HEK293 (cell line): ENCODE data around the gene CNIH3.

Experiments used
- CTCF ChIA-PET: fragments of 350-600 bp; formaldehyde crosslinking; extraction: SDS; loops from one replicate; lab custom pipeline; 2021; ENCODE audit warnings: antibody characterized with exemption; lab: Yijun Ruan, JAX
- POLR2A ChIA-PET: fragments of 300-600 bp; formaldehyde crosslinking; extraction: SDS; loops from one replicate; lab custom pipeline; 2020; ENCODE audit warnings: antibody characterized with exemption, inconsistent platforms; lab: Yijun Ruan, JAX
- H3K27ac ChIP-seq: fragments of 200-500 bp; sonication (Bioruptor generic); 2 replicates; pipeline ENCODE4 v1.5.1; 2014; ENCODE audit warnings: low read depth, low read length, control low read depth, inconsistent platforms; ENCODE audit errors: extremely low read depth
- H3K36me3 ChIP-seq, 2 experiments: fragments of 200-500 bp in 1 of 2; sonication (Bioruptor generic) in 1 of 2; 1 replicate in 1 of 2; 2 replicates in 1 of 2; pipeline ENCODE4 v1.5.1; 2014 to 2017; ENCODE audit warnings: inconsistent platforms in 2 of 2, low read length in 2 of 2; ENCODE audit not compliant: control insufficient read depth in 2 of 2, insufficient read depth in 1 of 2
- H3K4me1 ChIP-seq: fragments of 200-500 bp; sonication (Bioruptor generic); 2 replicates; pipeline ENCODE4 v1.5.1; 2014; ENCODE audit warnings: mild to moderate bottlenecking, low read length, inconsistent platforms; ENCODE audit not compliant: control insufficient read depth, insufficient read depth
- H3K4me3 ChIP-seq: 2 replicates; pipeline ENCODE4 v1.5.1; 2011; ENCODE audit warnings: low read depth, mild to moderate bottlenecking, control low read depth, low read length, moderate library complexity
- H3K9me3 ChIP-seq: fragments of 200-500 bp; sonication (Bioruptor generic); 2 replicates; pipeline ENCODE4 v1.5.1; 2014; ENCODE audit warnings: low read depth, low read length, inconsistent platforms; ENCODE audit not compliant: control insufficient read depth, insufficient read depth
- GLIS2 ChIP-seq: fragments of 450-650 bp; formaldehyde crosslinking; IDR thresholded peaks from 2 replicates; pipeline ENCODE4 v1.5.1; 2016; ENCODE audit warnings: missing biosample characterization, missing genetic modification characterization
- HOXC10 ChIP-seq: sonication (generic); formaldehyde crosslinking; IDR thresholded peaks from 2 replicates; pipeline ENCODE4 v1.8.1; 2023; ENCODE audit warnings: mild to moderate bottlenecking, missing genetic modification reagents
- YY2 ChIP-seq: fragments of 450-650 bp; formaldehyde crosslinking; IDR thresholded peaks from 2 replicates; pipeline ENCODE4 v1.5.1; 2016; ENCODE audit warnings: missing biosample characterization, missing genetic modification characterization
- ZBTB8A ChIP-seq: fragments of 450-650 bp; formaldehyde crosslinking; IDR thresholded peaks from 2 replicates; pipeline ENCODE4 v1.5.1; 2016; ENCODE audit warnings: missing biosample characterization, missing genetic modification characterization
- ZFP3 ChIP-seq: fragments of 450-650 bp; formaldehyde crosslinking; IDR thresholded peaks from 2 replicates; pipeline ENCODE4 v1.5.1; 2016; ENCODE audit warnings: low read depth, missing biosample characterization, missing genetic modification characterization
- ZFP37 ChIP-seq: fragments of 450-650 bp; formaldehyde crosslinking; IDR thresholded peaks from 2 replicates; pipeline ENCODE4 v1.5.1; 2016; ENCODE audit warnings: missing biosample characterization, missing genetic modification characterization
- ZNF223 ChIP-seq: fragments of 450-650 bp; formaldehyde crosslinking; IDR thresholded peaks from 2 replicates; pipeline ENCODE4 v1.5.1; 2016; ENCODE audit warnings: missing biosample characterization, missing genetic modification characterization
- ZNF324 ChIP-seq: fragments of 450-650 bp; formaldehyde crosslinking; IDR thresholded peaks from 2 replicates; pipeline ENCODE4 v1.5.1; 2016; ENCODE audit warnings: missing biosample characterization, missing genetic modification characterization
- ZNF394 ChIP-seq: fragments of 450-650 bp; formaldehyde crosslinking; IDR thresholded peaks from 2 replicates; pipeline ENCODE4 v1.5.1; 2016; ENCODE audit warnings: missing biosample characterization, missing genetic modification characterization, mild to moderate bottlenecking, moderate library complexity, borderline replicate concordance
- ZNF510 ChIP-seq: fragments of 450-650 bp; formaldehyde crosslinking; IDR thresholded peaks from 2 replicates; pipeline ENCODE4 v1.5.1; 2018; ENCODE audit warnings: mild to moderate bottlenecking, missing genetic modification characterization, missing biosample characterization; ENCODE audit not compliant: insufficient replicate concordance
- ZNF529 ChIP-seq: fragments of 450-650 bp; formaldehyde crosslinking; IDR thresholded peaks from 2 replicates; pipeline ENCODE4 v1.5.1; 2017; ENCODE audit warnings: missing genetic modification characterization, missing biosample characterization; ENCODE audit not compliant: insufficient replicate concordance
- ZNF548 ChIP-seq: fragments of 450-650 bp; formaldehyde crosslinking; IDR thresholded peaks from 2 replicates; pipeline ENCODE4 v1.5.1; 2016; ENCODE audit warnings: missing biosample characterization, missing genetic modification characterization
- ZNF600 ChIP-seq: fragments of 450-650 bp; formaldehyde crosslinking; IDR thresholded peaks from 2 replicates; pipeline ENCODE4 v1.5.1; 2016; ENCODE audit warnings: missing biosample characterization, missing genetic modification characterization
- TF ChIP-seq, protein P1 (sequence below): fragments of 450-650 bp; formaldehyde crosslinking; IDR thresholded peaks from 2 replicates; pipeline ENCODE4 v1.5.1; 2016; ENCODE audit warnings: missing biosample characterization, missing genetic modification characterization
- TF ChIP-seq, protein P2 (sequence below): fragments of 450-650 bp; formaldehyde crosslinking; IDR thresholded peaks from 2 replicates; pipeline ENCODE4 v1.5.1; 2016; ENCODE audit warnings: missing biosample characterization, missing genetic modification characterization, low read depth
- TF ChIP-seq, protein P3 (sequence below): fragments of 450-650 bp; formaldehyde crosslinking; IDR thresholded peaks from 2 replicates; pipeline ENCODE4; 2016; ENCODE audit warnings: missing biosample characterization, missing genetic modification characterization
- TF ChIP-seq, protein P4 (sequence below): fragments of 450-650 bp; formaldehyde crosslinking; IDR thresholded peaks from 2 replicates; pipeline ENCODE4 v1.5.1; 2016; ENCODE audit warnings: missing biosample characterization, missing genetic modification characterization

CNIH3 gene

DNA sequence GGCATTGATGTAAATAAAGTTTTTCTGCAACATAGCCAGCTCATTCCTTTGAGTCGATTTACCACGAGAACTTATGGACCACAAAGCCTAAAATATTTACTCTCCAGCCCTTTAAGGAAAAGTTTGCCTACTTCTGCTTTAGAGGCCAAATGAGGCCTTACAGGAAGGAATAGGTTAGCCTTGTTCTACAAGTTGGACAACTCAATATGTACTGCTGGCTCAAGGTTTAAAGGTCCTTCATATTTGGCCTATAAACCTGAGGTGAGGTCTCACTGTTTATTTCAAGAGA, 168.9 kb downstream of the CNIH3 start:
- ChIA-PET CTCF (interaction anchor here (0.7 to 2.3 kb wide), 3 partner anchors 10 to 271 kb away, joined by 3 to 9 read pairs (median 6); no protein-coding TSS in a partner anchor), POLR2A (no interaction called here)
- Histone ChIP-seq H3K9me3 (no peaks in the 10 kb centered on the region), H3K36me3 (no peaks in the 10 kb centered on the region), H3K27ac (no peak overlapping the region), H3K4me3 (no peak overlapping the region), H3K4me1 (peaks cover 8% of the 10 kb centered on the region)
- TF ChIP-seq HOXC10 (CRISPR knock-in tag) (no peak), ZFP37 (tag by site-specific recombination) (0 out of 2 replicates have a peak, but pooled peaks have one; percentile 8)
- TF ChIP-seq, protein P1, sequence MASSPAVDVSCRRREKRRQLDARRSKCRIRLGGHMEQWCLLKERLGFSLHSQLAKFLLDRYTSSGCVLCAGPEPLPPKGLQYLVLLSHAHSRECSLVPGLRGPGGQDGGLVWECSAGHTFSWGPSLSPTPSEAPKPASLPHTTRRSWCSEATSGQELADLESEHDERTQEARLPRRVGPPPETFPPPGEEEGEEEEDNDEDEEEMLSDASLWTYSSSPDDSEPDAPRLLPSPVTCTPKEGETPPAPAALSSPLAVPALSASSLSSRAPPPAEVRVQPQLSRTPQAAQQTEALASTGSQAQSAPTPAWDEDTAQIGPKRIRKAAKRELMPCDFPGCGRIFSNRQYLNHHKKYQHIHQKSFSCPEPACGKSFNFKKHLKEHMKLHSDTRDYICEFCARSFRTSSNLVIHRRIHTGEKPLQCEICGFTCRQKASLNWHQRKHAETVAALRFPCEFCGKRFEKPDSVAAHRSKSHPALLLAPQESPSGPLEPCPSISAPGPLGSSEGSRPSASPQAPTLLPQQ (tag by site-specific recombination): 0 out of 2 replicates have a peak, but pooled peaks have one; percentile 1

DNA sequence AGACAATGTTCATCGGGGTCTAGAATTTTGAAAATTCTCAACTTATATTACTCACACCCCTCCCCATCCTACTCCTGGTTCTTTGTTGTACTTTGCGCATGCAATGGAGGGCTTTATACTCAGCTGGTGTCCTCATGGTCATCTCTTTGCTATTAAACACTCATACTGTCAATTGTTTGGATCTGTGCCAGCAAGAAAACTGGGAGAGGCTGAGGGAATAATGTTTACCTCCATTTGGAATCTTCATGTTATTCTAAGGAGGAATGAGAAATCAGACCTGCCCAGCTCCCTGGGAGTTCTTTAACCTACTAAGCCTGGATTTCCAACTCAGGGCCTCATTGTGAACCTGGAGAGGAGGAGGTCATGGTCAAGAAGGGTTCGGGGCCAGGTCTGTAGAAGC, 169.5 kb downstream of the CNIH3 start:
- H3K9me3 ChIP-seq: no peaks in the 10 kb centered on the region
- TF ChIP-seq GLIS2 (tag by site-specific recombination) (no peak), ZNF529 (no peak), ZNF394 (no peak), ZNF548 (tag by site-specific recombination) (no peak), ZBTB8A (tag by site-specific recombination) (no peak)
- TF ChIP-seq, protein P2, sequence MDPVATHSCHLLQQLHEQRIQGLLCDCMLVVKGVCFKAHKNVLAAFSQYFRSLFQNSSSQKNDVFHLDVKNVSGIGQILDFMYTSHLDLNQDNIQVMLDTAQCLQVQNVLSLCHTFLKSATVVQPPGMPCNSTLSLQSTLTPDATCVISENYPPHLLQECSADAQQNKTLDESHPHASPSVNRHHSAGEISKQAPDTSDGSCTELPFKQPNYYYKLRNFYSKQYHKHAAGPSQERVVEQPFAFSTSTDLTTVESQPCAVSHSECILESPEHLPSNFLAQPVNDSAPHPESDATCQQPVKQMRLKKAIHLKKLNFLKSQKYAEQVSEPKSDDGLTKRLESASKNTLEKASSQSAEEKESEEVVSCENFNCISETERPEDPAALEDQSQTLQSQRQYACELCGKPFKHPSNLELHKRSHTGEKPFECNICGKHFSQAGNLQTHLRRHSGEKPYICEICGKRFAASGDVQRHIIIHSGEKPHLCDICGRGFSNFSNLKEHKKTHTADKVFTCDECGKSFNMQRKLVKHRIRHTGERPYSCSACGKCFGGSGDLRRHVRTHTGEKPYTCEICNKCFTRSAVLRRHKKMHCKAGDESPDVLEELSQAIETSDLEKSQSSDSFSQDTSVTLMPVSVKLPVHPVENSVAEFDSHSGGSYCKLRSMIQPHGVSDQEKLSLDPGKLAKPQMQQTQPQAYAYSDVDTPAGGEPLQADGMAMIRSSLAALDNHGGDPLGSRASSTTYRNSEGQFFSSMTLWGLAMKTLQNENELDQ (tag by site-specific recombination): no peak
- TF ChIP-seq, protein P3, sequence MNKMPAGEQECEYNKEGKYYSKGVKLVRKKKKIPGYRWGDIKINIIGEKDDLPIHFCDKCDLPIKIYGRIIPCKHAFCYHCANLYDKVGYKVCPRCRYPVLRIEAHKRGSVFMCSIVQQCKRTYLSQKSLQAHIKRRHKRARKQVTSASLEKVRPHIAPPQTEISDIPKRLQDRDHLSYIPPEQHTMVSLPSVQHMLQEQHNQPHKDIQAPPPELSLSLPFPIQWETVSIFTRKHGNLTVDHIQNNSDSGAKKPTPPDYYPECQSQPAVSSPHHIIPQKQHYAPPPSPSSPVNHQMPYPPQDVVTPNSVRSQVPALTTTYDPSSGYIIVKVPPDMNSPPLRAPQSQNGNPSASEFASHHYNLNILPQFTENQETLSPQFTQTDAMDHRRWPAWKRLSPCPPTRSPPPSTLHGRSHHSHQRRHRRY: no peak
- TF ChIP-seq, all 188 proteins: peak for 0
- no peak overlapping the region for H3K27ac ChIP-seq
- H3K36me3 ChIP-seq: no peaks in the 10 kb centered on the region
- no peak overlapping the region for H3K4me3 ChIP-seq
- ChIA-PET POLR2A (interaction anchor here (0.7 kb wide), 1 partner anchor 38 kb away, joined by 3 read pairs; no protein-coding TSS in a partner anchor), CTCF (interaction anchor here (0.6 to 2.3 kb wide), 3 partner anchors 11 to 109 kb away, joined by 3 to 9 read pairs (median 6); no protein-coding TSS in a partner anchor)
- H3K4me1 ChIP-seq: peaks cover 4% of the 10 kb centered on the region

DNA sequence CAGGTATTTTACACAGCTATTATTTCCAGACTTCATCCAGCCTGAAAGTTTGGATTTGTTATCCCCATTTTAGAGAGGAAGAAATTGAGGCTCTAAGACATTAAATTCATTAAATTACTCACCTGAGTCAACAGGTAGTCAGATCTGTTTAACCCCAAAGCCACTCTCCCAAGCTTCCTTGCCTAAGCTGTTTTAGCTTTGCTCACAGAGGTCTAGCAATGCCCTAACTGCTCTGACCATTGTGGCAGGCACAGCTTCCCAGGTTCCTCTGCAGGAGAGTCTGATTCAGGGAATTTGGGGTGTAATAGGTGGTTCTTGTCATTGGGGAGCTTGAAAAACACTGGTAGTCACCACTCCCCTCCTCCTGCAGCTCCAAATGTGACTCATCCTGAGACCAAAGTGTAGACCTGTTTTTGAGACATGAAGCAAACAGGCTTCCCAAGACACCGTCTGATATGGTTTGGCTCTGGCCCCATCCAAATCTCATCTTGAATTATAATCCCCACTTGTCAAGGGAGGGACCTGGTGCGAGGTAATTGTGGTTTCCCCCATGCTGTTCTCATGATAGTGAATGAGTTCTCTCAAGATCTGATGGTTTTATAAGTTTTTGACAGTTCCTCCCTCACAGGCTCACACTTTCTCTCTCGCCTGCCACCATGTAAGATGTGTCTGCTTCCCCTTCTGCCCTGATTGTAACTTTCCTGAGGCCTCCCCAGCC, 170.6 kb downstream of the CNIH3 start:
- CTCF ChIA-PET: interaction anchor here (0.6 to 2.3 kb wide), 3 partner anchors 12 to 302 kb away, joined by 3 to 9 read pairs (median 6); no protein-coding TSS in a partner anchor
- Histone ChIP-seq H3K9me3 (no peaks in the 10 kb centered on the region), H3K36me3 (no peaks in the 10 kb centered on the region), H3K27ac (no peak overlapping the region), H3K4me1 (no peaks in the 10 kb centered on the region), H3K4me3 (no peak overlapping the region)
- POLR2A ChIA-PET: no interaction called here
- TF ChIP-seq, protein P4, sequence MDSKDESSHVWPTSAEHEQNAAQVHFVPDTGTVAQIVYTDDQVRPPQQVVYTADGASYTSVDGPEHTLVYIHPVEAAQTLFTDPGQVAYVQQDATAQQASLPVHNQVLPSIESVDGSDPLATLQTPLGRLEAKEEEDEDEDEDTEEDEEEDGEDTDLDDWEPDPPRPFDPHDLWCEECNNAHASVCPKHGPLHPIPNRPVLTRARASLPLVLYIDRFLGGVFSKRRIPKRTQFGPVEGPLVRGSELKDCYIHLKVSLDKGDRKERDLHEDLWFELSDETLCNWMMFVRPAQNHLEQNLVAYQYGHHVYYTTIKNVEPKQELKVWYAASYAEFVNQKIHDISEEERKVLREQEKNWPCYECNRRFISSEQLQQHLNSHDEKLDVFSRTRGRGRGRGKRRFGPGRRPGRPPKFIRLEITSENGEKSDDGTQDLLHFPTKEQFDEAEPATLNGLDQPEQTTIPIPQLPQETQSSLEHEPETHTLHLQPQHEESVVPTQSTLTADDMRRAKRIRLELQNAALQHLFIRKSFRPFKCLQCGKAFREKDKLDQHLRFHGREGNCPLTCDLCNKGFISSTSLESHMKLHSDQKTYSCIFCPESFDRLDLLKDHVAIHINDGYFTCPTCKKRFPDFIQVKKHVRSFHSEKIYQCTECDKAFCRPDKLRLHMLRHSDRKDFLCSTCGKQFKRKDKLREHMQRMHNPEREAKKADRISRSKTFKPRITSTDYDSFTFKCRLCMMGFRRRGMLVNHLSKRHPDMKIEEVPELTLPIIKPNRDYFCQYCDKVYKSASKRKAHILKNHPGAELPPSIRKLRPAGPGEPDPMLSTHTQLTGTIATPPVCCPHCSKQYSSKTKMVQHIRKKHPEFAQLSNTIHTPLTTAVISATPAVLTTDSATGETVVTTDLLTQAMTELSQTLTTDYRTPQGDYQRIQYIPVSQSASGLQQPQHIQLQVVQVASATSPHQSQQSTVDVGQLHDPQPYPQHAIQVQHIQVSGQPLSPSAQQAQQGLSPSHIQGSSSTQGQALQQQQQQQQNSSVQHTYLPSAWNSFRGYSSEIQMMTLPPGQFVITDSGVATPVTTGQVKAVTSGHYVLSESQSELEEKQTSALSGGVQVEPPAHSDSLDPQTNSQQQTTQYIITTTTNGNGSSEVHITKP: peak; percentile 56; the same call in 1 of the 2 replicates
- TF ChIP-seq ZNF600 (no peak), ZNF324 (tag by site-specific recombination) (no peak), ZFP3 (tag by site-specific recombination) (0 out of 2 replicates have a peak, but pooled peaks have one; percentile 11), ZNF510 (tag by site-specific recombination) (peak; percentile 22), YY2 (tag by site-specific recombination) (no peak), ZNF223 (tag by site-specific recombination) (no peak)
